GM18508 (cell line): ENCODE data around the gene DLST.

ENCODE experiments used
- ATAC-seq: cut with Tn5 transposase; IDR thresholded peaks from one replicate; pipeline ENCODE4 v1.9.1; 2021; ENCODE audit warnings: moderate number of reproducible peaks; ENCODE audit not compliant: insufficient read depth, unreplicated experiment

DLST gene

GRCh38 chr14:74935360-74935680, 53.6 kb downstream of the DLST start:
- ATAC-seq: no peak

GRCh38 chr14:74936151-74936550, 54.4 kb downstream of the DLST start:
- ATAC-seq: no peak

- ATAC-seq: no peak
These were observed 55.0 kb downstream of the DLST start for GRCh38 chr14:74936731-74937130.

- no peak for ATAC-seq
These were observed 55.5 kb downstream of the DLST start for GRCh38 chr14:74937171-74937570.

GRCh38 chr14:74938531-74939495, 57.1 kb downstream of the DLST start:
- no peak for ATAC-seq

- ATAC-seq: no peak
These were observed 59.3 kb downstream of the DLST start for GRCh38 chr14:74940956-74941565.

- ATAC-seq: no peak
These were observed 60.0 kb downstream of the DLST start for GRCh38 chr14:74941676-74942097.

GRCh38 chr14:74942181-74942580, 60.5 kb downstream of the DLST start:
- no peak for ATAC-seq

GRCh38 chr14:74942608-74943007, 60.9 kb downstream of the DLST start:
- no peak for ATAC-seq

- ATAC-seq: no peak
These were observed 63.6 kb downstream of the DLST start for GRCh38 chr14:74945261-74945851.

GRCh38 chr14:74945852-74946658, 64.3 kb downstream of the DLST start:
- no peak for ATAC-seq

- no peak for ATAC-seq
These were observed 65.1 kb downstream of the DLST start for GRCh38 chr14:74946659-74947281.

GRCh38 chr14:74947353-74948227, 65.9 kb downstream of the DLST start:
- ATAC-seq: no peak

- no peak for ATAC-seq
These were observed 66.8 kb downstream of the DLST start for GRCh38 chr14:74948228-74949175.

- ATAC-seq: no peak
These were observed 67.5 kb downstream of the DLST start for GRCh38 chr14:74949191-74949601.

GRCh38 chr14:74949859-74950573, 68.3 kb downstream of the DLST start:
- ATAC-seq: no peak

GRCh38 chr14:74950795-74951442, 69.2 kb downstream of the DLST start:
- ATAC-seq: no peak
